Measurements from ENCODE around the gene ACSL6.

ACSL6 gene

DNA sequence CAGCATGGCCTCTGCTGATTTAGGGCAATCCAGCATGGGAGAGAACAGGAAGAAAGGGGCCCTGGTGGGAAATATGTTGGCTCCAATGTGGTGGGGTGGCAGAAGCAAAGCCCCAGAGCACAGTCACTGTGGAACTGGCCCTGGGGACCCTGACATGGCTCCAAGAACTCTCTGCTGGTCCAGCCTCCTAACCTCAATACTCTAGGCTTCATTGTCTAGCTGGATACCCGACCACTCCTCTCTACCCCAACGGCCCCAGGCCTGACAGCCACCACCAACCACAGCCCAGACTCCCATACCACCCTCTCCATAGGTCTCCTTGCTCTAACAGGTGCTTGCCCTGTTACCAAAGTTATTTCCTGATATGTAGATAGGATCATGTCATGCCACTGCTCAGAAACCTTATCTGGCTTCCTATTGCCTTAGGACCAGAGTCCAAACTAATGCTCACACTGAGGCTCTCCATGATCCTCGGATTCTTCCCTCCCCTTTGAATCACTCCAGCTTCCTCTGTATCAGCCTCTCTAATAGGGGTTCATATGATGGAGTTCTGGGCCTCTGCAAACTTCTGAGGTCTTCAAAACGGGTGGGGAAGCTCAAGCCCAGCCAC is 12.9 kb downstream of the ACSL6 start:
- no peak for DNase-seq

DNA sequence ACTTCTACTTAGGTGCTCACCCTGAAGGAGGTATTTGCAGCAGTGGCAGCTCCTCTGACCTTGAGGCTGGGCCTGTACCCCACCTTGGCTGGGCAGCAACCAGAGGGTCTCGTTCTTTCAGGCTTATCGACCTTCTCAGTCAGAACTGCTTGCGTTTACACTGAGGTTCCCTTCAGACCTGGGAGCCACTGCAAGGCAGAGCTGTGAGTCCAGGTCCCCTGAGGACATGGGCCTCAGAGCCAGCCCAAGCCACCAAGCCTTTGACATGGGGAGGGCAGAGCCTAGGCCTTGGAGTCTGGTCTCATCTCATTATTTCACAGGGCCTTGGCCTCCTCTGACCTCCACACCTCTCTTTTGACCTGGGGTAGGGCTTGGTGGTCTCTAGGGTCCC is 13.7 kb downstream of the ACSL6 start:
- DNase-seq, result no peak

DNA sequence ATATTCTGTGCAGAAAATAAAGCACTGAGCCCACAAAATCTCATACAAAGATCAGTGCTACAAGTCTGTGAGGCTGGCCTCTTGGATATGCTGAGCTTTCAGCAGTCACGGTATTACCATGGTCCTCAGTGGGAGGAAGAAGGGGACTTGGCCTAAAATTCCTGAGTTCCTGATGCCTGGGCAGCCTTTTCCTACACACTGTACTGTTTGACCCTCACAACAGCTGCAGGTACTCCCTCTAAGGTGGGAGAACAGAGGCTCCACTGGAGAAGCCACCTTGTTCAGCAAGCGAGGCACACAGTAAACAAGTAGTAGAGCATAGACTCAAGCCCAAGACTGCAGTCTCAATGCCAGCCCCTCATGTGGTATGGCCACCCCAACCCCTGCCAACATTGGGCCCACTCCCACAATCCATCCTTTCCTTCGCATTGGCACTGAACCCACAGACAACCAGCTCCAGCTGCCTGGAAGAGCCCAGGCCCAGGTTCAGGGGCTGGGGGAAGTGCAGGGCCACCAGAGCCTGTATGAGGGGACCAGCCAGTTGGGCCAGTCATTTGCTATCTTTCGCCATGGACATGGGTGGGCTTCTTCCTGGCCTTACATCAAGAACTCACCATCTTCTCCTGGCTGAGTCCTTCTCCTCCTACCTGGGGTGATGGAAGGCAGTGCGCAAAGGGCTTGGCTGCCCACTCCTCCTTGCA is 14.3 kb downstream of the ACSL6 start:
- DNase-seq, result no peak

DNA sequence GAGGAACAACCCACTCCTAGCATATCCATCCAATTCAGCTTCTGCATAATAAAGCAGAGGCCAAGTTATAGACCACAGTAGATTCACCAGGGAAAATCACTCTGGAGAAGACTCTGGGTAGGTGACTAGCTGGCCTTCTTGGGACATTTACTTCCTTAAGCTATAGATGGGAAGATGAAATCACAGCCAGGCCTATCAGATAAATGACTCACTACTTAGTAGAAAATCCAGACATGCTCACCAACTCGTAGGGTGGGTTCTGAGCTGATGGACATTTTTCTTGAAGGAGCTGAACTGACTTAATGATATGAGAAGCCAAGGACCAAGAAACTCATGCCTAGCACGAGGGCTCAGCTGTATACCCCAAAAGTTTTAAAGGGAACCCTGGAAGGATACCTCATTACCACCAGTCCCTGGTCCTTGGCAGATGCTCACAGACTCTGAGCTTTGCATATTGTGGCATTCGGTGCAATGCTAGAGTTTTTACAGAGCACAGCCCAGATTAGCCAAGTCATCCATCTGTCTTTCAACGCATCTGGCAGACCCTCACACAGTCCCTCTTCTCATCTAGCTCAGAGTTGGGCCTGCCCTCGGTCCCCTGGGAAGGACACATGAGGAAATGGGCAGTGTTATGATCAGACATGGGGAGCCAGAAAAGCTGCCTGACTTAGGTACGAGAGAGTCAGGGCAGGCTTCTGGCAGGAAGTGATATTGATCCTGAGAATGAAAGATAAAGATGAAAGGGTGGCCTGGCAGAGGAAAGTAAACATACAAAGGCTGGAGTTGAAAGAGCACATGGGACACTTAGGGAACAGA is 15.0 kb downstream of the ACSL6 start:
- DNase-seq, result no peak

DNA sequence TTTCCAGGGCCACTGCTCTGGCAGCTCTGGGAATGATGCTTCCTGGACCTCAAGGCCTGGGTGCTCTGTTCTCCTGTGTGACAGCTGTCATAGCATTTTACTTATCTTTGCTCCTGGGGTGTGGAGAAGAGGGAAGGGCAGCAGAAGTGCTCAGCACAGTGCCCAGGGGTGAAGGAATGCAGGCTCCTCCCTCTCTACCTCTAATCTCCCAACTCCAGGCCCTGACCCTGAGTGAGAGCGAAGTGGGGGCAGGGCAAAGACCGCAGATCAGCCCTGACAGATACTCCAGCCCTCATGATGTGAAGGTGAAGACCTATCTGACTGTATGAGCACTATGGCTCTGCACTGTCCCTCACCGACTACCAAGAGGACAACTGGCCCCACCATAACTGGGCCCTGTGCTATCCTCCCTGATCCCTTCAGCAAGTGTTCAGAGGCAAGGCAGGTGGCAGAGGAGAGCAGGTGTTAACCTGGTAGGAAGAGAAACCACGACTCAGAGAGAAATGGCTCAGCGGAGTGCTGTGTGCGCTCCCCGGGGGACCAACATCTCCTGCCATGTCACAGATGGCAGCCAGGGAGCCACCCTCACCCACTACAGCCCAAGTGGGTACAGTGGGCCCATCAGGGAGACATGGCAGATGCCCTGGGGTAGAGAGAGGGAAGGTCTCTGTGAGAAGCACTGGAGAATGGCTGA is 16.8 kb downstream of the ACSL6 start:
- DNase-seq, result no peak

DNA sequence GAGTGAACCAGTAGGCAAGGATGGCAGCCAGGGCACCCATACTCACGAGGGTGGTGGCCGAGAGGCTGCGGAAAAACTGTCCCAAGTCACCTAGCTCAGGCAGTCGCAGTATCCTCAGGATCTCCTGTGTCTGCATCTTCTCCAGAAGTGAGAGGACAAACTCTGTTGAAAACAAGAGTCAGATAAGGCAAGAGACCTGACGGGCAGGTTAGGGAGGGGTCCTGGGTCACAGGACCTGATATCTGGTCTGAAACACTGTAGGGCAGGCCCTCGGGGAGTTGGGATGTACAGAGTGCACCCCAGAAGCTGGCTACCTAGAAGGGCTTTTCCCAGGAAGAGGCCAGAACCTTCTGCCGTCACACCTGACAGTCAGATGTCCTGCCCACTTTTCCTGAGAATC is 17.4 kb downstream of the ACSL6 start:
- DNase-seq, result no peak

DNA sequence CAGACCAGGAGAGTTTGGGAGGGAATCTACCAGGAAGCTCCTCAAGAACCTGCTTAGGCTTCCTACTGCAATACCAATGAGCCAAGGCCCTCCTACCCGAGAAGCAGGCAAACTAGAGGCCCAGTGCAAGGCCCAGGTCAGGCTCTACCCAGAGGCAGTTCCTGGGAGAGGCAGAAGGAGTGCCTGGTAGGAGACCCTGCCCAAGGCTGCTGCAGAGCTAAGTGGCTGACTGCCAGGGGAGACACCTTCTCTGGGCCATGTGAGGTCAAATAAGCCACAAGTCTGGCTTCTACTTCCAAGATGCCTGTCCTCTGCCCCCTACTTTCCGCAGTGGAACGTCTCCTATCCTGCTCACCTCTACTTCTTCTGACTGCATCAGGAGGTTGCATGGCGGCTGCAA is 17.8 kb downstream of the ACSL6 start:
- DNase-seq, result no peak

DNA sequence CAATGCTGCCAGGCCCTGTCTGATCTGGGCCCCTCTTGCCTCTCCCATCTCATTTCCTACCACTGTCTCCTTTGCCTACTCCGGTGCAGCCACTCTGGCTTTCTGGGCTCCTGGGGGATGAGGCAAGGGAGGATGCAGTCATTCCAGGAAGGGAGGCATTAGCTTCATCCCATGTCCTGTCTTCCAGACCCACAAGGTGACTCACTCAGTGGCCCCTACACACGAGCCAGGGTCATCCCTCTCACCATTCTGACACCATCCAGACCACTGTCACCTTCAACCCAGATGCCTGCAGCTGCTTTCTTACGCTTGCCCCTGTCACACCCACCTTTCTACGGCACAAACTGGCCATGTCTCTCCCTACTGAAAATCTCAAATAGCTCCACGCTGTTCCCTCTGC is 19.1 kb downstream of the ACSL6 start:
- DNase-seq, result no peak

DNA sequence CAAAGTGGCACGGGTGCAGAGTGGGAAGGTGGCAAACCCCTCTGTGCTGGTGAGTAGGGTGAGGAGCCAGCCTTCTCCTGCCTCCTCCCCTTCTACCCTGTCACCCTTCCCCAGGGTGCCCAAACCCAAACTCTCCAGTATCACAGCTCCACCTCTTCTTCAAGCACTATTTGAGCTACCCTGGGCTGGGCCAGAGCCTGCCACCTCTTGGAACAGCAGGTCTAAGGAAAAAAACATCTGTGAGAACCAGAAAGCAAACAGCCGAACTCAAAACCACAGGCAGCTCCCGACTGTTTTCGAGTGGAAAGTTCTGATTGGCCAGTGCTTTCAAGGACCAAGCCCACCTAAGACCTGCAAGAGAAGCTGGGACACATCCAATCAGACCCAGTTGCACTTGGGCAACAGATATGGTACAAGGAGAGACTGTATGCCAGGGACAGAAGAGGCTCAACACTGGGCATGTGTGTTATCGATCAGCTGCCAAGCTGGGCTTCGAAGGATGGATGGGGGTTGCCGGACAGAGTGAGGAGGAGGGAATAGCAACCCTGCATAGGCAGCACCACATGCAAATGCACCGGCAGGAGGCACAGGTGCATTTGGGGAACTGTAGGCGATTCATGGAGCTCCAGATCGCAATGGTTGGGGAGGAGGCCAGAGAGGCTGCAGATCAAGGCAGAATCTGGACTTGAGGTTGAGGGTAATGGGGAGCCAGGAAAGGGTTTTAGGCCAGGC is 19.7 kb downstream of the ACSL6 start:
- DNase-seq, result no peak

DNA sequence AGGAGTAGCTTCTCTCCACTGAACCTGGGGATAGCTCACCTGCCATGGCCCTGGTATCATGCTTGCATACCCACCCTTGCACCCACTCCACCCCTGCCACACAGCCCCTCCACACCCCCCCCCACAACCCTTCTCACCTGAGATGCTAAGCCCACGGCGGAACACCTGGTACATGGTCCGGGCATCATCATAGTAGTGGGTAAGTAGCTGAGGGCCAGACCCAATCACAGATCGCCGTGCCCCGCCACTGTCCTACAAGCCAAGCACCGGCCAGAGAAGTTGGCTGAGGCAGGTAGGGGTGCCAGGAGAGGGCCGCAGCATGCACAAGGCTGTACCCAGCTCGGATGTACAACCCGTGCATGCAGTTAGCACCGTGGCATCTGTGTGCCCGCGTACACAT is 20.7 kb downstream of the ACSL6 start:
- DNase-seq, result no peak

DNA sequence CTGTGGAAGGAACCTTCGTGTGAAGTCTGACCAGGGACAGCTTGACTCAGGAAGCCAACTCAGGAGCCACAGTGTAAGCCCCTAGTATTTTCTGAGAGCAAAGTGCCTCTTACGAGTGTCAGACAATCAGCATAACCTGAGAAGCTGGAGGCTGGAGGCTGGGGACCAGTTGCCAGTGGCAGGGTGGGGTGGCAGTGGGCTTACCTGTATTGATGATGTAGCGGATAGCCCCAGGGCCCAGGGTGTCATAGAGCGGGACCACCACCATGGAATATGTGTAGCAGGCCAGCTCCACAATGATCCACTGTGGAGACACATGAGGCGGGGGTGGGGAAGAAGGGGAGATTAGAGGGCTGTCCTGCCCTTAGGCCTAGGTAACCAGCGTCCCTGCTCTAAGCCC is 22.9 kb downstream of the ACSL6 start:
- DNase-seq, result no peak

DNA sequence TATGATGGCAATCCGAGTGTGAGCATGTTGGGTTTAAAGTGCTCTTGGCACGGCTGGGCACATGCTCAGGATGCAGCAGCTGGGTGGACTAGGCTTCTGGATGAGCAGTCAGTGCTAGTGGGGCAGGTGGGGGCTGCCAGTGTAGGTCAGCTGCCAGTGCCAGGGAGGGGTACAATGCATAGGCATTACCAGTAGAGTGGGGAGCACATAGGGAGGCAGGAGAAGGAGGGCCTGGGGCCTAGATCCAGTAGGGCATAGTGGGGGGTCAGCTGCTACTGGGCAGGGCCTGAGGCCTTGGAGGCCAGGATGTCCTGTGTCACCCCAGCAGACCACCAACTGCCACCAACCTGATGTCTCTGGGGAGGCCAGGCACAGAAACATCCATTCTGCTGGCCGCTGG is 24.2 kb downstream of the ACSL6 start:
- no peak for DNase-seq

DNA sequence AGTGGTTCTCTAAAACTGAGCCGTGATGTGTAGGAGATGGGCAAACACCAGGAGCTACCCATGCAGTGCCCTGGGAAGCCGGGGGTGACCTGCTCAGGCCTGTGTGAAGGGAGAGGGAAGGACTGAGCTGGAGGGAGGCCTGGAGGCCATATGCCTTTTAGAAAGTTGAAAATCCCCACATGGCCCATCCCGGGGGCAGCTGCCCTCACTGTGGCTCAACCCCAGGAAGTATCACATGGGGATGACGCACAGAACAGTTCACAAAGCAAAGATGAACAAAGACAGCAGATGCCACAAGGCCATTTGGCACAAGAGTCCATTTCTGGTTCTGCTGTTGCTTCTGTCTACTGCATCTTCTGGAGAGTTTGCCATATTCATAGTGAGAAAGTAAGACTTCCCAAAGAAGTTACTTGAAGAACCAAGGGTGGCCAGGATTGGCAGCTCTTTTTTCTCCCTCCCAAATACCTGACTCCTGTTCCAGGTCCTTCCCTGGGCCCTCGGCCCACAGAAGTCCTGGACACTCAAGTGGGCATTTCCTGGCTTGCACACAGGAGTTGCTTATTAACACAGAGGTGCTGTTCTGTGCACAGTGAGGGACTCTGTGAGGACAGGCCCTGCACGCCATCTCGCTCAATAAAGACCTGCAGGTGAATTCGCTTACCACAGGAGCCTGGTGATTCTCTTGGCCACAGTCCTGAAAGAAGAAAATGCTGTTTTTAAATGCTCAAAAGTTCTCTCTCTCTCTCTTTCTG is 25.1 kb downstream of the ACSL6 start:
- peak in 1 of 2 experiments; percentile 51 for DNase-seq

DNA sequence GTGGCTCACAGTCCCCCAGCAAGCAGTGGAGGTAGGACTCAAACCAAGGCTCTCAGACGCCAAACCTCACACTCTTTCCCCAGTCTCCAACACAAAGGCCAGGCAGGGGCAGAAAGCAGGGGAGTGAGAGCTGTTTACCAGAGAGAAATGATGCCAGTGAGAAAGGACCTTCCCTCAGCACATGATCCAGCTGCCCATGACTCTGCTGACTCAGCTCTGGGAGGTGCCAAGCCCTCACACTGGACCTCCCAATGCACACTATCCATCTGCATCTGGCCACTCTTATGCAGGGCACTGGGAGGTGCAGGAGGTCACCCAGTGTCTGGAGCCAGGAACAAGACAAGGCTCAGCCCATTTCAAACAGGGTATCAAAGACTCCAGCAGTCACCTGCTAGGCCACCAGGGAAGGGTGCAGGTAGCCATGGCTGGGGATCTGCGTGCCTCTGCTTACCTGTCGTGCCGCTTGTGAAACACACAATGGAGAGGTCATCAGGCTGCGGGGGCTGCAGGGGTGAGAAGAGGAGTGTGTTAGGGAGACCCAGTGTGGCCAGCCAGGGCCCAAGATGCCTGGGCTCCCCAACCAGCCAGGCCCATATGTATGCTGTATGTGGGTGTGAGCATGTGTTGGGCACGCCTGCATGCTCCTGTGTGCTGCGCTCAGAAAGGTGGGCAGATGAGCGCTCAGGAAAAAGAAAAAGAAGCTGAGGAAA is 26.3 kb downstream of the ACSL6 start:
- DNase-seq, result no peak

DNA sequence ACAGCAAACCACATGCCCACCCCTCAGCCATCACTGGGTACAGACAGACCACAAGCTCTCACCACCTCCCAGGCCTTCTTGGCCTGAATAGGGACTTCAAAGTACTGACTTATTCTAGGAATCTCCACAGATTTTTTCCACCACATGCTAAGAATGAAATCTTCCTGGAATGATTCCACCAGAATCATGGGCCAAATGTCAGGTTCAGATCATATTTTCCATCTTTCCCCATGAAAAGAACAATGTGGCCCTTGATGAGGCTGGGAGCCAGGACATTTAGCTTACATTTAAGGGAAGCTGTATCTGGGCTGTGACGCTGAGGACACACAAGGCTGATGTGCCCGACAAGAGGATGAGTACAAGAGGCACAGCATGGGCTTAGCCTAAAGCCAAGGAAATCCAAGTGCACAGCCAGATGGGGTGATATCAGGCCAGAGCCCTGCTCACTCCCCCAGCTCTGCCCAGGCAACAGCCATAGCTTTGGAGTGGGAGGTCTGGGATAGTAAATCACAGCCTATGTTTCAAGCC is 28.1 kb downstream of the ACSL6 start:
- DNase-seq, result peak in 1 of 2 experiments; percentile 66

DNA sequence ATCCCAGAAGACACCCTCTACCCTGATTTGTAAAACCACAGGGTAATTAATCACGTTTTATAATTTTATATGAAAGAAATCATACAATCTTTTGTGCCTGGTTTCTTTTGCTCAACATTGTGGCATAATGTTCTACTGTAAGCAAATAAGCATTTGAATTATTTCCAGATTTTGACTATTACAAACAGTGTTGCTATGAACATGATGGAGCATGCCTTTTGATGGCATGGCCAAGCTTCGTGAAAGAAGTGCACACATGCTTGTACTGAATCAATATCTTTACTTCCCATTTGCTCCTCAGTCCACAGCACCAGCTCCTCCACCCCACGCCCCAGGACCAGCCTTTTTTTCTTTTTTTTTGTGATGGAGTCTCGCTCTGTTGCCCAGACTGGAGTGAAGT is 29.9 kb downstream of the ACSL6 start:
- DNase-seq, result no peak

DNA sequence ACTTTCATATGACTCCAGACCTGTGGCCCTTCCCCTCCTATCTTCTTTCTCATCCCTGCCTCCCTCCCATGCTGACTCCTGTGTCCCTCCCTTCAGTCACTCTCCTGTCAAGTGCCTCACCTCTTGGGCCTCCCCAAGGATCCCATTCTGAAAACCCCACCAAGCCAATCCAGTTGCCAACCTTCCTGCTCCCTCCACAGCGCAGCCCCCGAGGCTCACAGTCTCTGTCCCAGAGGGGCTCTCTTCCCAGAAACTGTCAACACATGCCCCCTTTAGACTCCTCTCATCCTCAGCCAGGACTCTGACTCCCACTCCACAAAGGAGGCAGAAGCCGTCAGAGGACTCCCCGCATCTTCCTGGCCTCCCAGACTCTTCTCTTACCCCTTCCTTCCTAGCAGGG is 30.8 kb downstream of the ACSL6 start:
- DNase-seq, result no peak

DNA sequence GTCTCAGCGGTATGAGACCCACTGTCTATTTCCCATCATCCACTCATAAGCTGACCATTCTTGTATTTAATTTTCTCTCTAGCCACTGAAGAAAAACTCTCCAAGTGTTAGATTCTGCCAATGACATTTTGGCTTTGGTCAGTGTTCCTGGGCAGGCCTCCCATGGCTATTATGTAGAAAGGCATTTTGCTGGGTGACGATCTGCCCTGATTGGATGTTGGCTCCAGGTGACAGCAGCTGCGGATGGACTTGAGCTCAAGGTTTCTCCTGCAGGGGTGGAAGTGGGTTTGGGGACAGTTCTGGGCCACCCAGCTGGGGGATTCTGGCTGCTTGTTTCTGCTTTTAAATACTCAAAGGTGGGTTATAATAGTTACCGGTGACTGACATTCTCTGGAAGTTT is 31.6 kb downstream of the ACSL6 start:
- DNase-seq, result no peak

DNA sequence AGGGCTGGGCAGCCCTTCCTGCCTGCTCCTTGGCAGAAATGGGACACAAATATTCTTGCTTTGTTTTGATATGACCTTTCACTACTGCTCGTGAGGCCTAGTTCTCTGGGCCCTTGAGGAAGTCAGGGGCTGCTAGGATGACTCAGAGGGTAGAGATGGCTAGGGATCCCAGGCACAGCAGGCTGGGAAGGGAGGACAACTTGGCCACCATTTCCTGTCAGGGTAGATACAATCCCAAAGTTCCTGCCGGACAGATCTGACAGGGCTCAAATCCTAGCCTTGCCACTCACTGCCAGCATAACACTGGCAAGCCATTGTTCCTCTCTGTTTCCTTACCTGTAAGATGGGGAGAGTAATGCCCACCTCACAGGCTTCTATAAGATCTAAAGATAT is 34.2 kb downstream of the ACSL6 start:
- no peak for DNase-seq

DNA sequence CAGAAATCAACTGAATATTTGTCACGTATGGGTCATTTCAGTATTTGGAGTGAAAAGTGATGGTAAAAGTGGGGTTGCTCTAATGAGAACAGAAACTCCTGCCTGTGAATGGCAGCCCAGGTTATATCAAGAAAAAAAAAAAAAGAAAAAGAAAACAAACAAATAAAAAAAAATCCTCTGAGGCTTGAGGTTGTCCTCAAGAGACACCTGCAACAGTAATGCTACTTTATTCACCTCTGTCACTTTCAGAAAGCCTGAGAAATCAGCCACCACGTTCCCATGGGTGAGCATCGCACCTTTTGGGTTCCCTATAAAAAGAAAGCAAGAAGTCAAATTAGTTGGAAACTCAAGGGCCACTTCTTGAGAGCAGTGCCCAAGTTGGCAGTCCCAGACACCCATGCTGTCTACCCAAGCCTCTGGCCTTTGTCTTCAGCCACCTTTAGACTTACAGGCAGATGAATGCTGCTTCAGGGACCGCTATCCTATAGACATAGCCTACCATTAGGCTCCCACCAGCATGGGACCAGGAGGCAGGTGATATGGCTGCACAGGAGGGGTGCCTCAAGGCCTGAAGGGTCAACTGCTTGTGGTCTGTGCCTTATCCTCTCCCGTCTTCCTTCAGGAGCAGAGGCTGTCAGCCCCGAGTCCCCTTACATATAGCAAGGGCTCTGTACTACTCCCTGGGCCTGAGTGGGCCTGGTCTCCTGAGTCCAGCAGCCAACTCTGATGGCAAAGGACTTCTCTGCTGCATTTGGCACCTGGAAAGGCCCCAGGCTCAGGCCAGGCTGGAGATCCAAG is 34.8 kb downstream of the ACSL6 start:
- DNase-seq, result no peak
